Measurements from ENCODE around the gene MAPKAP1.
A peak's percentile ranks its signal among the peaks of the same experiment; 100 is the strongest.

The MAPKAP1 gene

GRCh38 chr9:125750627-125751011 is 43.6 kb upstream of the MAPKAP1 start:
- POLR2A ChIA-PET = interaction anchor here (1.0 to 1.5 kb wide), 2 partner anchors 44 to 130 kb away, joined by 3 to 4 read pairs; partner anchors contain the start of gene MAPKAP1
- no peak for DNase-seq (ENCODE audit: extremely low spot score)
- CTCF ChIA-PET = no interaction called here
- TF ChIP-seq SUZ12 (IDR thresholded peaks at IDR 0.05) (no peak), HDGF (IDR thresholded peaks at IDR 0.05; ENCODE audit: borderline replicate concordance) (no peak), PKNOX1 (IDR thresholded peaks at IDR 0.05) (peak; percentile 86), ELF4 (IDR thresholded peaks at IDR 0.05) (no peak), FOXM1 (IDR thresholded peaks at IDR 0.05; ENCODE audit: borderline replicate concordance) (no peak), CTBP1 (IDR thresholded peaks at IDR 0.05; ENCODE audit: borderline replicate concordance) (0 out of 2 replicates have a peak, but pooled peaks have one; percentile 3), SP1 (IDR thresholded peaks at IDR 0.05) (no peak), NFRKB (IDR thresholded peaks at IDR 0.05) (no peak), L3MBTL2 (conservative IDR thresholded peaks at IDR 0.05) (no peak)

DNA sequence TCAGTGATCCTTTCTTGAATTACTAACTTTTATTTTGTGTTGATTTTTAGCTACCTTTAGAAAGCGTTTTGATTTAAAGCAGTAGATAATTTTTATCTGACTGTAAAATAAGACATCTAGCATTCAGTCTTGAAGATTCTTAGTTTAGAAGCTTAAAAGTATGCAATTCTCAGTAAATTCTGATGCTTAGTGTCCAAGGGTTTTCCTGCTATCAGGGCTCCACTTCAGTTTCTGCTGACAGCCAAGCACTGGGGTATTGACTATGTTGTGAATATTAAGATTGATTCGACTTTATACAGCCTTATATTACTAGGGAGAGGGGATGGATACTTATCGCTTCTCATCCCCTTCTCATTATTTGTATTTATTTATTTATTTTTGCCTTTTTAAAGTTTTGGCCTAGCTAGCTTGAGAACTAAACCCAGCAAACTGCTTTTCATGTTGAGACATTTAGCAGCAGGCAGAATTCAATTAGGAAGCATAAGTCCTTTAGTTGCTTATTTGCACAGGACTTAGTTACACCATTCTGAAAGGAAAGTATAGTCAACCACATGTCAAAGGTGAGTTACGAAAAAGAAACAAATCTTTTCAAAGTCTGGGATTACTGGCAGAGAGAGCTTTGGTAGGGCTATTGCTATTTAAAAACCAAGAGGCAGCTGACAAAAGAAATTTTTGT is 43.1 kb upstream of the MAPKAP1 start:
- ChIA-PET POLR2A (interaction anchor here (1.0 to 1.5 kb wide), 2 partner anchors 43 to 131 kb away, joined by 3 to 4 read pairs; partner anchors contain the start of gene MAPKAP1), CTCF (interaction anchor here (0.6 kb wide), 1 partner anchor 441 kb away, joined by 3 read pairs; no protein-coding TSS in a partner anchor)
- TF ChIP-seq FOXA1 (IDR thresholded peaks at IDR 0.05) (peak; percentile 93), ELF4 (IDR thresholded peaks at IDR 0.05) (no peak), CTBP1 (IDR thresholded peaks at IDR 0.05; ENCODE audit: borderline replicate concordance) (0 out of 2 replicates have a peak, but pooled peaks have one; percentile 34), LEF1 (IDR thresholded peaks at IDR 0.05; ENCODE audit: borderline replicate concordance) (no peak)
- DNase-seq (ENCODE audit: extremely low spot score) = no peak

GRCh38 chr9:125749287-125749935 is 42.4 kb upstream of the MAPKAP1 start:
- TF ChIP-seq SP1 (IDR thresholded peaks at IDR 0.05) = no peak
- peak; percentile 64 for TF ChIP-seq ZNF384 (IDR thresholded peaks at IDR 0.05)
- ChIA-PET CTCF (interaction anchor here (0.6 kb wide), 1 partner anchor 441 kb away, joined by 3 read pairs; no protein-coding TSS in a partner anchor), POLR2A (interaction anchor here (1.3 kb wide), 1 partner anchor 138 kb away, joined by 4 read pairs; no protein-coding TSS in a partner anchor)
- DNase-seq (ENCODE audit: extremely low spot score) = no peak

DNA sequence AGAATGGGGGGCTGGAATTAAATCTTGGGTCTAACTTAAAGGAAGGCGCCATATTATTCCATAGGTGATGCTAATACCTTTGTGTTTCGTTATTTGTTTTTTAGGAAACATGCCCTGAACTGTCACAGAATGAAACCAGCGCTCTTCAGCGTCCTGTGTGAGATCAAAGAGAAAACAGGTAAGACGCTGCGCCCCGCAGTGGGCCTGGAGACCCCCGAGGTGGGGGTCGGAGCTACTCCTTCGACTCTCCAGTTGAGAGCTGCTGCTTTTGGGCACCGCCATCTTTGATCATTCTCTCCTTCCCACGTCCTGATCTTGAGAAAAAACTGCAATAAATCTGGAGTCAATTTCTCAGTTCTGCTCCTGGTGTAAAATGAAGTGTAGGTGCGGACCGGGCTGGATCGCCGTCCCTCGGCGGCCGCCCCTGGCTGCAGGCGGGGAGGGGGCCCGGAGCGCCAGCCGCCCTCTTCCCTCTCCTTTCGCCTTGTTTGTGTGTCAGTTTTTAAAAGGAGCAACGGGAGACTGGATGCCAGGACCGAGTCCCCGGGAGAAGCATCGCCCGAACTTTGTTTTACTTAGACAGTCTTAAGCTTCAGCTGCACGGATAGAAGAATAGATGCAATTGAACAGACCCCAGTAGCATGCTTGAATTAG is 41.6 kb upstream of the MAPKAP1 start:
- POLR2A ChIA-PET = interaction anchor here (1.3 kb wide), 1 partner anchor 139 kb away, joined by 4 read pairs; no protein-coding TSS in a partner anchor
- no peak for TF ChIP-seq FOXK2 (IDR thresholded peaks at IDR 0.05)
- no peak for TF ChIP-seq FOXM1 (IDR thresholded peaks at IDR 0.05; ENCODE audit: borderline replicate concordance)
- TF ChIP-seq ARNT (IDR thresholded peaks at IDR 0.05) = no peak
- no peak for TF ChIP-seq HDGF (IDR thresholded peaks at IDR 0.05; ENCODE audit: borderline replicate concordance)
- no peak for TF ChIP-seq ZNF384 (IDR thresholded peaks at IDR 0.05)
- TF ChIP-seq L3MBTL2 (conservative IDR thresholded peaks at IDR 0.05) = no peak; the same call in 1 of the 2 replicates
- CTCF ChIA-PET = interaction anchor here (0.6 kb wide), 1 partner anchor 553 kb away, joined by 3 read pairs; no protein-coding TSS in a partner anchor
- DNase-seq (ENCODE audit: extremely low spot score) = no peak

- ChIA-PET POLR2A (interaction anchor here (1.3 kb wide), 1 partner anchor 139 kb away, joined by 4 read pairs; no protein-coding TSS in a partner anchor), CTCF (interaction anchor here (0.6 kb wide), 1 partner anchor 553 kb away, joined by 3 read pairs; no protein-coding TSS in a partner anchor)
- TF ChIP-seq NFRKB (IDR thresholded peaks at IDR 0.05) = no peak
- no peak for TF ChIP-seq ZNF384 (IDR thresholded peaks at IDR 0.05)
- no peak for TF ChIP-seq FOXK2 (IDR thresholded peaks at IDR 0.05)
- no peak for TF ChIP-seq FOXM1 (IDR thresholded peaks at IDR 0.05; ENCODE audit: borderline replicate concordance)
- TF ChIP-seq HDGF (IDR thresholded peaks at IDR 0.05; ENCODE audit: borderline replicate concordance) = no peak
- TF ChIP-seq PKNOX1 (IDR thresholded peaks at IDR 0.05) = no peak
- TF ChIP-seq BHLHE40 (IDR thresholded peaks at IDR 0.05; ENCODE audit: borderline replicate concordance) = no peak
- no peak for TF ChIP-seq CTBP1 (IDR thresholded peaks at IDR 0.05; ENCODE audit: borderline replicate concordance)
- TF ChIP-seq TARDBP (IDR thresholded peaks at IDR 0.05) = no peak
- TF ChIP-seq SUZ12 (IDR thresholded peaks at IDR 0.05) = no peak
- no peak for TF ChIP-seq ARNT (IDR thresholded peaks at IDR 0.05)
- no peak for TF ChIP-seq L3MBTL2 (conservative IDR thresholded peaks at IDR 0.05)
- TF ChIP-seq SP1 (IDR thresholded peaks at IDR 0.05) = no peak
- no peak for TF ChIP-seq FOXA1 (IDR thresholded peaks at IDR 0.05)
- no peak for TF ChIP-seq LEF1 (IDR thresholded peaks at IDR 0.05; ENCODE audit: borderline replicate concordance)
- no peak for TF ChIP-seq ELF4 (IDR thresholded peaks at IDR 0.05)
- peak; percentile 34 for DNase-seq (ENCODE audit: extremely low spot score)
Measured at GRCh38 chr9:125747765-125748445, 40.9 kb upstream of the MAPKAP1 start.

DNA sequence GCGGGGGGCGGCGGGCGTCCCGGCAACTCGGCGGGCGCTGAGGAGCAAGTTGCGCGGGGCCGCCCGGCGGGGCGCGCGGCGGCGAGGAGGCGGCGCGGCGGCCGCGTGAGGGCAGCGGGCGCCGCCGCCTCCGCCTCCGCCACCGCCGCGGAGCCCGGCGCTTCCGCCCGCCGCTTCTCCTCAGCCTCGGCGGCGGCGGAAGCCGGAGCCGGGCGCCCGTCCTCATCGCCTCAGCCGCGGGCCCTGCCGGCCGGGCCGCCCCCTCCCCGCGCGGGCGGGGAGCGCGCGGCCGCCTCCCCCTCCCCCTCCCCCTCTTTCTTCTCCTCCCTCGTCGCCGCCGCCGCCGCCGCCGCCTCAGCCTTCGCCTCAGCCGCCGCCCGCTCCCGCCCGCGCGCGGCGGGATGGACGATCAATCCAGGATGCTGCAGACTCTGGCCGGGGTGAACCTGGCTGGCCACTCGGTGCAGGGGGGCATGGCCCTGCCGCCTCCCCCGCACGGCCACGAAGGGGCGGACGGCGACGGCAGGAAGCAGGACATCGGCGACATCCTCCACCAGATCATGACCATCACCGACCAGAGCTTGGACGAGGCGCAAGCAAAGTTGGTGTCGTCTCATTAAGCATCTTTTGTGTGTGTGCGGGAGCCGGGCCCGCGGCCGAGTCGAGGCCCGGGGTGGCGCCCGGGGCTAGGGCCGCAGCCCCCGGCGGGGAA is 40.2 kb upstream of the MAPKAP1 start, which contains the start of gene PBX3:
TSS of gene PBX3 (plus strand) at position 321 of the 712 bp plus-strand sequence.
- DNase-seq (ENCODE audit: extremely low spot score) = peak; percentile 53
- CTCF ChIA-PET = no interaction called here
- POLR2A ChIA-PET = no interaction called here
- no peak for TF ChIP-seq L3MBTL2 (conservative IDR thresholded peaks at IDR 0.05)
- TF ChIP-seq SUZ12 (IDR thresholded peaks at IDR 0.05) = no peak
- no peak for TF ChIP-seq ELF4 (IDR thresholded peaks at IDR 0.05)

Data from HEK293T (cell line).